HepG2 (cell line): ENCODE data around the gene E2F1. TPM values are rescaled to one million over a fixed set of nuclear protein-coding genes. Genes with fewer than 3 reads are reported as not detected.

Experiments
- BCL6 ChIP-seq: IDR thresholded peaks from 2 replicates; pipeline ENCODE4 v1.6.1; 2016; ENCODE audit warnings: missing genetic modification reagents, missing compliant biosample characterization
- GLI4 ChIP-seq: sonication (generic); formaldehyde crosslinking; IDR thresholded peaks from 2 replicates; pipeline ENCODE4 v1.5.1; 2020; ENCODE audit warnings: missing genetic modification reagents, mild to moderate bottlenecking, moderate library complexity, borderline replicate concordance
- MED13 ChIP-seq: sonication (generic); formaldehyde crosslinking; IDR thresholded peaks from 2 replicates; pipeline ENCODE4 v1.5.0; 2020; ENCODE audit warnings: missing genetic modification reagents
- RARA ChIP-seq: IDR thresholded peaks from 2 replicates; pipeline ENCODE4 v1.6.1; 2016; ENCODE audit warnings: missing genetic modification reagents, missing compliant biosample characterization
- SKI ChIP-seq: fragments of 450-650 bp; IDR thresholded peaks from one replicate; pipeline ENCODE4 v1.6.1; 2018; ENCODE audit warnings: mild to moderate bottlenecking; ENCODE audit not compliant: partially characterized antibody
- ZNF12 ChIP-seq: sonication (generic); formaldehyde crosslinking; IDR thresholded peaks from 2 replicates; pipeline ENCODE4 v1.5.0; 2020; ENCODE audit warnings: missing genetic modification reagents
- ZNF772 ChIP-seq: sonication (generic); formaldehyde crosslinking; IDR thresholded peaks from 2 replicates; pipeline ENCODE4 v1.5.0; 2020; ENCODE audit warnings: mild to moderate bottlenecking, missing genetic modification reagents
- ZNF788 ChIP-seq: sonication (generic); formaldehyde crosslinking; IDR thresholded peaks from 2 replicates; pipeline ENCODE4 v1.5.0; 2020; ENCODE audit warnings: mild to moderate bottlenecking, missing genetic modification reagents, borderline replicate concordance
- polyA plus RNA-seq, 8 experiments: library from polyadenylated mRNA; depleted of rRNA in 3 of 8; stranded (reverse) in 7 of 8; unstranded in 1 of 8; fragments of >200 nt; fragmentation: Illumina TruSeq in 4 of 8; extraction: Trizol in 4 of 8; gene quantifications; 2 replicates each; pipeline versions ENCODE4 v1.2.1 to v1.2.3, GENCODE V29; 2011 to 2016; ENCODE audit warnings: low read depth in 4 of 8, missing spikeins in 1 of 8, mixed read lengths in 1 of 8; ENCODE audit not compliant: insufficient read depth in 1 of 8
- total RNA-seq, 5 experiments: library from RNA; depleted of rRNA; stranded (reverse); fragments of >200 nt; fragmentation: Illumina TruSeq; extraction: Trizol; gene quantifications; 2 replicates each; pipeline ENCODE4 v1.2.3, GENCODE V29; 2016; ENCODE audit warnings: low read depth in 1 of 5
- TF ChIP-seq, protein P1 (sequence below): sonication (generic); formaldehyde crosslinking; IDR thresholded peaks from 2 replicates; pipeline ENCODE4 v1.5.0; 2020; ENCODE audit warnings: missing genetic modification reagents, mild to moderate bottlenecking, borderline replicate concordance
- TF ChIP-seq, protein P2 (sequence below): sonication (generic); formaldehyde crosslinking; IDR thresholded peaks from 2 replicates; pipeline ENCODE4 v1.4.0; 2020; ENCODE audit warnings: mild to moderate bottlenecking, missing genetic modification reagents
- TF ChIP-seq, protein P3 (sequence below): sonication (generic); formaldehyde crosslinking; IDR thresholded peaks from 2 replicates; pipeline ENCODE4 v1.8.0; 2022; ENCODE audit warnings: missing genetic modification reagents, mild to moderate bottlenecking, borderline replicate concordance
- TF ChIP-seq, protein P4 (sequence below): sonication (generic); formaldehyde crosslinking; IDR thresholded peaks from 2 replicates; pipeline ENCODE4 v1.4.0; 2020; ENCODE audit warnings: missing genetic modification reagents

The E2F1 gene
- total and polyA plus RNA-seq, 2 of the 13 experiments (the other 11 are each of a cell fraction or from before 2014, with no cell fraction given): 25.5 to 39.4 TPM

DNA sequence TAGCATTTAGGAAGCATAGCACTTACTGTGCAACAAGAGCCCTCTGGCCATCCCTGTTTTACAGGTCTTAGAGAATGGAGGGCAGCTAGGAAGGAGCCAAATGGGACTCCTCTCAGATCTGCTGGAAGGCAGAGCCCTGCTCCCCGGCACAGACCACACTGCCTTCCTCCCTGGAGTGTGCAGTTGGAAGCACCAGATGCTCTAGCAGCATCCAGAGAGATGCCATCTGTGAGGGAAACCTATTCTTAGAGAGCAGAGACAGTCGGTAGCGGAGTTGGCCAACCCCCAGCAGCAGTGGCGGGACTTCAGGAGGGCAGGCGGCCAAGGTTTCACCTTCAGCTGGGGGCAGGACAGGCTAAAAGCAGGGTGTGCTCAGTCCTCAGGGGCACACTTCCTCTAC lies 16.7 kb upstream of the E2F1 start (continued):
- 0 out of 2 replicates have a peak, but pooled peaks have one; percentile 32 for TF ChIP-seq ZNF788 (CRISPR knock-in tag)
- peak; percentile 53; the same call in 1 of the 2 replicates for TF ChIP-seq RARA (CRISPR knock-in tag)
- no peak for TF ChIP-seq ZNF12
- peak; percentile 97 for TF ChIP-seq BCL6 (CRISPR knock-in tag)
- TF ChIP-seq, protein P1, sequence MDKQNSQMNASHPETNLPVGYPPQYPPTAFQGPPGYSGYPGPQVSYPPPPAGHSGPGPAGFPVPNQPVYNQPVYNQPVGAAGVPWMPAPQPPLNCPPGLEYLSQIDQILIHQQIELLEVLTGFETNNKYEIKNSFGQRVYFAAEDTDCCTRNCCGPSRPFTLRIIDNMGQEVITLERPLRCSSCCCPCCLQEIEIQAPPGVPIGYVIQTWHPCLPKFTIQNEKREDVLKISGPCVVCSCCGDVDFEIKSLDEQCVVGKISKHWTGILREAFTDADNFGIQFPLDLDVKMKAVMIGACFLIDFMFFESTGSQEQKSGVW (CRISPR knock-in tag): no peak
- TF ChIP-seq GLI4 (CRISPR knock-in tag): no peak
- TF ChIP-seq, protein P2, sequence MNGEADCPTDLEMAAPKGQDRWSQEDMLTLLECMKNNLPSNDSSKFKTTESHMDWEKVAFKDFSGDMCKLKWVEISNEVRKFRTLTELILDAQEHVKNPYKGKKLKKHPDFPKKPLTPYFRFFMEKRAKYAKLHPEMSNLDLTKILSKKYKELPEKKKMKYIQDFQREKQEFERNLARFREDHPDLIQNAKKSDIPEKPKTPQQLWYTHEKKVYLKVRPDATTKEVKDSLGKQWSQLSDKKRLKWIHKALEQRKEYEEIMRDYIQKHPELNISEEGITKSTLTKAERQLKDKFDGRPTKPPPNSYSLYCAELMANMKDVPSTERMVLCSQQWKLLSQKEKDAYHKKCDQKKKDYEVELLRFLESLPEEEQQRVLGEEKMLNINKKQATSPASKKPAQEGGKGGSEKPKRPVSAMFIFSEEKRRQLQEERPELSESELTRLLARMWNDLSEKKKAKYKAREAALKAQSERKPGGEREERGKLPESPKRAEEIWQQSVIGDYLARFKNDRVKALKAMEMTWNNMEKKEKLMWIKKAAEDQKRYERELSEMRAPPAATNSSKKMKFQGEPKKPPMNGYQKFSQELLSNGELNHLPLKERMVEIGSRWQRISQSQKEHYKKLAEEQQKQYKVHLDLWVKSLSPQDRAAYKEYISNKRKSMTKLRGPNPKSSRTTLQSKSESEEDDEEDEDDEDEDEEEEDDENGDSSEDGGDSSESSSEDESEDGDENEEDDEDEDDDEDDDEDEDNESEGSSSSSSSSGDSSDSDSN: no peak
- no peak for TF ChIP-seq MED13 (CRISPR knock-in tag)
- TF ChIP-seq, protein P3, sequence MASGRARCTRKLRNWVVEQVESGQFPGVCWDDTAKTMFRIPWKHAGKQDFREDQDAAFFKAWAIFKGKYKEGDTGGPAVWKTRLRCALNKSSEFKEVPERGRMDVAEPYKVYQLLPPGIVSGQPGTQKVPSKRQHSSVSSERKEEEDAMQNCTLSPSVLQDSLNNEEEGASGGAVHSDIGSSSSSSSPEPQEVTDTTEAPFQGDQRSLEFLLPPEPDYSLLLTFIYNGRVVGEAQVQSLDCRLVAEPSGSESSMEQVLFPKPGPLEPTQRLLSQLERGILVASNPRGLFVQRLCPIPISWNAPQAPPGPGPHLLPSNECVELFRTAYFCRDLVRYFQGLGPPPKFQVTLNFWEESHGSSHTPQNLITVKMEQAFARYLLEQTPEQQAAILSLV (CRISPR knock-in tag): 0 out of 2 replicates have a peak, but pooled peaks have one; percentile 5
- TF ChIP-seq, protein P4, sequence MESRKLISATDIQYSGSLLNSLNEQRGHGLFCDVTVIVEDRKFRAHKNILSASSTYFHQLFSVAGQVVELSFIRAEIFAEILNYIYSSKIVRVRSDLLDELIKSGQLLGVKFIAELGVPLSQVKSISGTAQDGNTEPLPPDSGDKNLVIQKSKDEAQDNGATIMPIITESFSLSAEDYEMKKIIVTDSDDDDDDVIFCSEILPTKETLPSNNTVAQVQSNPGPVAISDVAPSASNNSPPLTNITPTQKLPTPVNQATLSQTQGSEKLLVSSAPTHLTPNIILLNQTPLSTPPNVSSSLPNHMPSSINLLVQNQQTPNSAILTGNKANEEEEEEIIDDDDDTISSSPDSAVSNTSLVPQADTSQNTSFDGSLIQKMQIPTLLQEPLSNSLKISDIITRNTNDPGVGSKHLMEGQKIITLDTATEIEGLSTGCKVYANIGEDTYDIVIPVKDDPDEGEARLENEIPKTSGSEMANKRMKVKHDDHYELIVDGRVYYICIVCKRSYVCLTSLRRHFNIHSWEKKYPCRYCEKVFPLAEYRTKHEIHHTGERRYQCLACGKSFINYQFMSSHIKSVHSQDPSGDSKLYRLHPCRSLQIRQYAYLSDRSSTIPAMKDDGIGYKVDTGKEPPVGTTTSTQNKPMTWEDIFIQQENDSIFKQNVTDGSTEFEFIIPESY (CRISPR knock-in tag): peak; percentile 92
- TF ChIP-seq ZNF772: 0 out of 2 replicates have a peak, but pooled peaks have one; percentile 60
- peak; percentile 26 for TF ChIP-seq SKI
